Lower lobe of right lung (tissue), 2 donors: Measurements from ENCODE around the gene ADPRS. TPM values are rescaled to one million over a fixed set of nuclear protein-coding genes. Genes with fewer than 3 reads are reported as not detected.

Experiments used
- ATAC-seq, 2 donors: fragments of 200-7000 bp; cut with Tn5 transposase; one replicate each; pipeline ENCODE4 v1.9.1; 2020 to 2022; ENCODE audit warnings: mild to moderate bottlenecking in 2 of 2, moderate library complexity in 2 of 2
- DNase-seq: peaks from one replicate; pipeline ENCODE4 v3.0.0-alpha.2; 2020
- H3K27ac ChIP-seq: fragments of 200-600 bp; one replicate; pipeline ENCODE4 v1.8.0; 2022
- H3K27me3 ChIP-seq: fragments of 200-600 bp; one replicate; pipeline ENCODE4 v1.8.0; 2022; ENCODE audit warnings: low read depth
- H3K36me3 ChIP-seq: fragments of 200-600 bp; one replicate; pipeline ENCODE4 v1.8.0; 2022; ENCODE audit warnings: mild to moderate bottlenecking
- H3K4me1 ChIP-seq: fragments of 200-600 bp; one replicate; pipeline ENCODE4 v1.8.0; 2022
- H3K4me3 ChIP-seq: fragments of 200-600 bp; one replicate; pipeline ENCODE4 v1.8.0; 2022; ENCODE audit warnings: mild to moderate bottlenecking
- H3K9me3 ChIP-seq: fragments of 200-600 bp; one replicate; pipeline ENCODE4 v1.8.0; 2022
- intact Hi-C: fragments of 100-400 bp; cut with DNase I; formaldehyde crosslinking; loops from one replicate; pipeline ENCODE4 v1.11.0; 2022
- total RNA-seq: library from RNA; stranded (reverse); fragmentation: NEBNext Ultra II Directional; extraction: Animal tissue kit (Norgen Biotek cat#: 25700); gene quantifications from one replicate; pipeline ENCODE4 v1.2.1, GENCODE V29; 2021
- TF ChIP-seq, protein P1 (sequence below): fragments of 200-600 bp; IDR thresholded peaks from one replicate; pipeline ENCODE4 v1.8.0; 2022; ENCODE audit warnings: antibody characterized with exemption, mild to moderate bottlenecking
- donor health status: DM: no; HTN: yes; CAD: no; lungs with severe emphysema.

Gene ADPRS
- total RNA-seq, 1 donor from 2014 or later, result 32.4 TPM

DNA sequence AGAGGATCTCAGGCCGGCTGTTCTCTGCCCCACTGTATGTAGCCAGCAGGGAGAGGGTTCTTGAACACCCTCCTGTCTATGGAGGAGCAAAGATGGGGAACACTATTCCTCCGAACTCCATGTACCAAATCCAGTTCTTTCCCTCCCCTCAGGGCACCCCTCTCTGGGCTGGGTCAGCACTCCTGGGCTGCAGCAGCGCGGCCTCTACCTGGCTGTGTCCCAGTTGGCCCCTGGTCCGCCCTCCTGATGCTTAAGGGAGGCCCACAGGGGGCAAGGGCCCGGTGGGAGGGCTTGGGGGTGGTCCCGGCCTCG lies 471 bp upstream of the ADPRS start:
- H3K36me3 ChIP-seq, result peaks cover 31% of the 10 kb centered on the region
- no peaks in the 10 kb centered on the region for H3K9me3 ChIP-seq
- intact Hi-C loops, result no loop called here
- H3K27me3 ChIP-seq, result peaks cover 14% of the 10 kb centered on the region
- TF ChIP-seq, protein P1, sequence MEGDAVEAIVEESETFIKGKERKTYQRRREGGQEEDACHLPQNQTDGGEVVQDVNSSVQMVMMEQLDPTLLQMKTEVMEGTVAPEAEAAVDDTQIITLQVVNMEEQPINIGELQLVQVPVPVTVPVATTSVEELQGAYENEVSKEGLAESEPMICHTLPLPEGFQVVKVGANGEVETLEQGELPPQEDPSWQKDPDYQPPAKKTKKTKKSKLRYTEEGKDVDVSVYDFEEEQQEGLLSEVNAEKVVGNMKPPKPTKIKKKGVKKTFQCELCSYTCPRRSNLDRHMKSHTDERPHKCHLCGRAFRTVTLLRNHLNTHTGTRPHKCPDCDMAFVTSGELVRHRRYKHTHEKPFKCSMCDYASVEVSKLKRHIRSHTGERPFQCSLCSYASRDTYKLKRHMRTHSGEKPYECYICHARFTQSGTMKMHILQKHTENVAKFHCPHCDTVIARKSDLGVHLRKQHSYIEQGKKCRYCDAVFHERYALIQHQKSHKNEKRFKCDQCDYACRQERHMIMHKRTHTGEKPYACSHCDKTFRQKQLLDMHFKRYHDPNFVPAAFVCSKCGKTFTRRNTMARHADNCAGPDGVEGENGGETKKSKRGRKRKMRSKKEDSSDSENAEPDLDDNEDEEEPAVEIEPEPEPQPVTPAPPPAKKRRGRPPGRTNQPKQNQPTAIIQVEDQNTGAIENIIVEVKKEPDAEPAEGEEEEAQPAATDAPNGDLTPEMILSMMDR, result no peak
- peak overlapping the region; percentile 98 for H3K4me3 ChIP-seq
- DNase-seq (no peak), ATAC-seq (no peak)
- H3K27ac ChIP-seq, result peak overlapping the region; percentile 95
- peaks cover 40% of the 10 kb centered on the region for H3K4me1 ChIP-seq

DNA sequence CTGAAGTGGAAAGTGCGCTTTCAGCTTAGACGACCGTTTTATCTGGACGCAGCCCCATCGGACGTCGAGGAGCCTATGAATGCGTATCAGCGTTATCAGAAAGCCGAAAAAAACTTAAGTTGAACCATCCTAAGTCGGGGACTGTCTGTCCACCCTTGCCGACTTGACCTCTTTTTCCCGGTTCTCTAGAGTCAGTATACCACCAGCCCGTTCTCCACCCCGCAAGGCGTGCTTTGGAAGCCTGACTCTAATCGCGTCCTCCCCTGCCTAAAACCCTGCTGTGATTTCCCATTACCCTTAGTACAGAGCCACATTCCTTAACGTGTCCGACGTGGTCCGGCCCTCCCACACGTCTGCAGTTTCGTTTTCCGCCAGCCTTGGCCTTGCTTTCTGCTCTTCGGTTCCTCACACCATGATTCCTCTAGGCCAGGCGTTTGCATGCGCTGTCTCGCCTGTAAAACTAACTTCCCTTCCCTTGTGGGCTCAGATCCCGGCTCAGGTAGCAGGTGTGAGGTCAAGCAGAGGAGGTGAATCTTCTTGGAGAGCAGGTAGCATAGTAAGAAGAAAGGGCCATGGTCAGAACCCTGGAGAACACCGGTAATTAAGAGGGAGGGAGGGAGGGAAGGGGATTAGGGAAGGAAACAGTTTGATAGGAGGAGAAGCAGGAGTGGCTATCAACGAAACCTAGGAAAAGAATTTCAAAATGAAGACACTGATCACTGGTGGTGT lies 865 bp downstream of the ADPRS start:
- intact Hi-C loops, result no loop called here
- Histone ChIP-seq H3K4me3 (peak overlapping the region; percentile 98), H3K27me3 (peaks cover 7% of the 10 kb centered on the region), H3K36me3 (peaks cover 44% of the 10 kb centered on the region), H3K27ac (peak overlapping the region; percentile 95), H3K9me3 (no peaks in the 10 kb centered on the region), H3K4me1 (peaks cover 41% of the 10 kb centered on the region)
- ATAC-seq (peak; percentile 23 to 55), DNase-seq (no peak)
- TF ChIP-seq, protein P1, result no peak

DNA sequence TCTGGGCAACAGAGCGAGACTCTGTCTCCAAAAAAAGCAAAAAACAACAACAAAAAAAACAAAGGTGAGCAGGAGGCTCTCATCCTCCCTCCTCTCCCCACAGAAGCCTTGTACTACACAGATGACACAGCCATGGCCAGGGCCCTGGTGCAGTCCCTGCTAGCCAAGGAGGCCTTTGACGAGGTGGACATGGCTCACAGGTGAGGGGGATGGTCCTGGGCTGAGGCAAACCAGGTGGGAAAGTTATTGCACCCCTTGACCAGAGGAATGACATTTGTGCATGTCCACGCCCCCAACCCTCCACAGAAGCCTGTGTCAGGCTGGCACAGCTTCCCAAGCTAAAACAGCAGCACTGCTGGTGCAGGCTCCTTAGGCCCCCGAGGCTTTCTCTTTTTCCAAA lies 2.4 kb downstream of the ADPRS start:
- TF ChIP-seq, protein P1, result no peak
- Histone ChIP-seq H3K4me3 (no peak overlapping the region), H3K9me3 (no peaks in the 10 kb centered on the region), H3K27ac (no peak overlapping the region), H3K4me1 (peaks cover 53% of the 10 kb centered on the region), H3K27me3 (no peaks in the 10 kb centered on the region), H3K36me3 (peaks cover 54% of the 10 kb centered on the region)
- intact Hi-C loops, result no loop called here
- no peak for DNase-seq
- ATAC-seq, result no peak

- Histone ChIP-seq H3K4me1 (peaks cover 59% of the 10 kb centered on the region), H3K36me3 (peaks cover 54% of the 10 kb centered on the region), H3K4me3 (no peak overlapping the region), H3K9me3 (no peaks in the 10 kb centered on the region), H3K27me3 (no peaks in the 10 kb centered on the region), H3K27ac (no peak overlapping the region)
- DNase-seq, result no peak
- no peak for ATAC-seq
- intact Hi-C loops, result no loop called here
- TF ChIP-seq, protein P1, result no peak
These were observed 3.0 kb downstream of the ADPRS start for GRCh38 chr1:36091698-36092097.

DNA sequence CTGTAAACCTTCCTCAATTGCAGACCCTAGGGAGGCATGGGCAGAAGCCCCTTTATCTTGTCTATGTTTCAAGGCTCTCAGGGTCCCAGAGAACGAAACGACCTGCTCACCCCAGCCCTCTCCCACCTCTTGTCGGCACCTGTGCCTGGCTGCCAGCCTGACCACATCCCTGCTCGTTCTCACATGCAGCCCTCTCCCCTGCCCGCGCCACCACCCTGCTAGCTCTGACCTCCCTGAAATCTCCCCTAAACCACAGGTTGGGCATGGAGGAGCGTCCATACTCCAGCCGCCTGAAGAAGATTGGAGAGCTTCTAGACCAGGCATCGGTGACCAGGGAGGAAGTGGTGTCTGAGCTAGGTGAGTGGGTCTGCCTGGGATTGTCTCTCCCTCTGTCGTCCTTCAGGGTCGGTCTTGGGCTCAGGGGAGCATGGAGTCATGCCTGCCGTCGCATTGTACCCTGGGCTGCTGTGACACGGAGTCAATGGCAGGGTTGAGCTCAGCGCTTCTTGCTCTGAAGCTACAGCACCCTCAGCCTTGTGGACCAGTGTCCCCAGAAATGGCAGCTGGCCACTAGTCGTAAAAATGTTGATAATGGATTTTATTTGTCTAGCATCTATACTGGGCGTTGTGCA lies 3.6 kb downstream of the ADPRS start:
- intact Hi-C loops, result no loop called here
- H3K27me3 ChIP-seq, result no peaks in the 10 kb centered on the region
- no peak overlapping the region for H3K27ac ChIP-seq
- no peak for ATAC-seq
- peaks cover 54% of the 10 kb centered on the region for H3K36me3 ChIP-seq
- TF ChIP-seq, protein P1, result no peak
- H3K9me3 ChIP-seq, result no peaks in the 10 kb centered on the region
- no peak for DNase-seq
- peaks cover 59% of the 10 kb centered on the region for H3K4me1 ChIP-seq
- H3K4me3 ChIP-seq, result no peak overlapping the region
